Stimulated activated CD4-positive, alpha-beta T cell treated with anti-CD3 and anti-CD28 coated beads, Interleukin-4, amount 100 ng/mL, for 24 hours (primary cell): Measurements from ENCODE around the gene CUZD1.
"Not testable (repeated sequence)": the region's sequence is repeated elsewhere in the genome, so short reads cannot be mapped to it uniquely, and the experiment has no call there.

Experiments
- DNase-seq: peaks from one replicate; pipeline ENCODE4 v3.0.0-alpha.2; 2020

Gene CUZD1

DNA sequence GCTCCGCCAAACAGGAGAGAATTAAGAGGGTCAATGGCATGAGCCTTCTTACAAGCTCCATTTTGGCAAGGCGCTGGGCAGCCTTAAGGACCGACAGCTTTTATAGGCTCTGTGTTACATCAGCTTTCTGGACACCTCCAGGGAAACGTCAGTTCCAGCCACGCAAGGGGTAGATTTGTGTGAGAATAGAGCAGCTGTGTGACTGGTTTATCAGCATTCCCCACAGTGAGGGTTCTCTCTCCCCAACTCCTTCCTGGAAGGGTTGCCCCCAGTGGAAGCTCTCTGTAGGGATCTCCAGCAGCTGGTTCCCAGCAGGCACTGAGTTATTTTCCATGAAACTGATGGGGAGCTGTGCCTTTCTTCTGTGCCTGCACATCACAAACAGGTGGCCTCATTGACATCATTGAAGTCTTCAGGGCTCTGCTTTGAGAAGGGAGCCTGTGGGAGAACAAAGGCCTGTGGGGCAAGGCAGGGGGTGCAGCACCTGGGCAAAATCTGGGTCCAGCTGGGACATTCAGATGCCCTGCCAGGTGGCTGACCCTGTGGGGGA lies at the start of gene CUZD1:
TSS of gene CUZD1 (minus strand) at position 75 of the 550 bp plus-strand sequence. CDS start at position 61, 14 bp downstream.
- DNase-seq, result no peak

DNA sequence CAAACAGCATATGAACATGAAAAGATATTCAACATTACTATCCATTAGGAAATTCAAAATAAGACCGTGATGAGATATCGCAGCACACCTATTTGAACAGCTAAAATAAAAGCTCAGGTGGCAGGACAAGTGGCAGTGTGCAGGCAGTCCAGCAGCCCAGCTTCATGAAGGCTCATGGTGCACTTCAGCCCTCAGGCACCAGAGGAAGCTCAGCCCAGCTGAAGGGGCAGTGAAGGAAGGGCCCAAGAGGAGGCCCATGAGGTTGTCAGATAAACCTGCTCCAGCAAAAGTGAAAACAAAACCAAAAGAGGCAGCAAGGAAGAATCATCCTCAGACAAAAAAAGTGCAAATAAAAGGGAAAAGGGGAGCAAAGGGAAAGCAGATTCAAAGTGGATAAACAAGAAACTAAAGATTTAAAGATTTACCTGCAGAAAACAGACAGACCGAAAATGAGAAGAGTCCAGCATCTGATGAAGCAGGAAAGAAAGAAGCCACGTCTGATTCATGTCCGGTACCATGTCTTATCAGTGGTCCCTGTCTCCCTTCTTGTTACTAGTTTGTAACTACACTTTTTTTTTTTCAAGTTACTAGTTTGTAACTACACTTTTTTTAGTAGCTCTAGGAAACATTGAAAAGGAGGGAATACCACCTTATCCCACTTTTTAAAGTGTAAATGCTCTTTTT lies 48.7 kb upstream of the CUZD1 start:
- DNase-seq, result no peak

DNA sequence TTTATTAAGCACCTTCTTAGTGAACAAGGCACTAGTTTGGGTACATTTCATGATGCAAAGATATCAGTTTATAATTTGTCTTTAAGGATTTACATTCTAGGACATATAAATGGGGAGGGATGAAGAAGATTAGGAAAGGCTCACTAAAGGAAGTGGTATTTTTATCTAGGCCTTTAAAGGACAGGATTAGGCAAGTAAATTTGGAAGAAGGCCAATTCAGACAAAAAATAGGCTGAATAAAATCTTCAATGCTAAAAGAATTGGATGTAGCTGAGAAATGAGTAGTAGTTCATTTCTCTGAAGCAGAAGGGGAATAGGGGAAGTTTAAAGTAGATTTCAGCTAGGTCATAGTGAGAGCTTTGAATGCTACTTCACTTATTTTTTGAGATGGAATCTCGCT lies 38.5 kb upstream of the CUZD1 start:
- no peak for DNase-seq

GRCh38 chr10:122882766-122883165 lies 37.1 kb upstream of the CUZD1 start:
- DNase-seq, result no peak

DNA sequence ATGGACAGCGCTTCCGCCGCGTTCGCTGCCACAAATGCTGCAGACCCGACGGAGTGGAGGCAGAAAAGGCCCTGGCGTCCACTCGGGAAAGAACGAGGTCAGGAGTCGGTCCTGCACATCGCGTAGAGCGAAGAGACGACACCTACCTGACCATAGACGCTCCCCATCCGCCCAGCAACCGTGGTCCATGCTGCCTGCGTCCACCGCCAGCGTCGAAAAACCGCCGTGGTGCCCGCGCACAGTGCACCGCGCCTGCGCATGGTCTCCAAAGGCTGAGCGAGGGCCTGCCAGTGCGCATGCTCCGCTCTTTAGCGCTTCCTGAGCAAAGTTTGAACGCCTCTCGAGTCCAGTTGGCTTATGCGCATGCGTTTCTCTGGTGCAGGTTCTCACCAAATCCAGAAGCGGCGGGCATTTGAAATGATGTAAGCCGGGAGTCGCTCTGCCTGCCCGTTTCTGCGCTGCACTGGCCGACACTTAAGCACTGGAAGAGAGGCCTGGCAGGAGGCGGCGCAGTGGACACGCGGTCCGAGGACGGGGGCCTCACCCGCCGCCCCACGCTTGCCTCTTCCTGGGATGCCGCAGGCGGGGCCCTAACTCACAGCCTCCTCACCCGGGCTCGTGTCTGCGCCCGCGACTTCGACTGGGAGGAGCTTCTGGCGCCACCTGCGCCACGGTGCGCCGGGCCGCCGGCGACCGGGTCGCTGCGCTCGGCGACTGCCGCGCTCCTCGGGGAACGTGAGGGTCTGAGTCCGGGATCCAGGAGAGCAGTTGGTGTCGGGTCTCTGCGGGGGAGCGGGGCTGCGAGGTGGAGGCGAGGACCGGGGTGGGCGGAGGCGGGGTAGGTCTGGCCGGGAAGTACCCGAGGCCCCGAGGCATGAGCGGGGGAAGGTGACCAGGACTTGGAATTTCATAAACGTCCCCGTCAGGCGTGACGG lies 33.9 kb upstream of the CUZD1 start, which contains the start of gene FAM24B:
TSS of gene FAM24B (minus strand) at position 243 of the 935 bp plus-strand sequence. CDS start 29,066 bp downstream, outside the sequence.
- peak; percentile 97 for DNase-seq

- no peak for DNase-seq
Observed at GRCh38 chr10:122878799-122879338, 33.2 kb upstream of the CUZD1 start.

DNA sequence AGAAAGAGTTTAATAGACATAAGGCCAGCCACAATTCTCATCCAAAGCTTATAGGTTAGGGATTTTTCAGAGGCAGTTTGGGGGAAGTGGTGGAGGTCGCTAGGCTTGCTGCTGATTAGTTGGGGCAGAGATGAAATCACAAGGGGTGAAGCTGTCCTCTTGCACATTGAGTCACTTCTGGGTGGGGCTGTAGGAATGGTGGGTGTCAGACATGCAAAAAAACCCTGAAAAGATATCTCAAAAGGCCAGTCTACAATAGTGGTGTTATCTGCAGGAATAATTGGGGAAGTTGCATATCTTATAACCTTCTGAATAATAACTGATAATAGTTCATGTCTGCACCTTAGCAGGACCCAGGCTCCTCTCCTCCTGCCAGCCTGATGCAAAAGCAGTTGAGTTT lies 31.6 kb upstream of the CUZD1 start:
- no peak for DNase-seq

- DNase-seq, result no peak
Observed at GRCh38 chr10:122876467-122876855, 30.8 kb upstream of the CUZD1 start.

DNA sequence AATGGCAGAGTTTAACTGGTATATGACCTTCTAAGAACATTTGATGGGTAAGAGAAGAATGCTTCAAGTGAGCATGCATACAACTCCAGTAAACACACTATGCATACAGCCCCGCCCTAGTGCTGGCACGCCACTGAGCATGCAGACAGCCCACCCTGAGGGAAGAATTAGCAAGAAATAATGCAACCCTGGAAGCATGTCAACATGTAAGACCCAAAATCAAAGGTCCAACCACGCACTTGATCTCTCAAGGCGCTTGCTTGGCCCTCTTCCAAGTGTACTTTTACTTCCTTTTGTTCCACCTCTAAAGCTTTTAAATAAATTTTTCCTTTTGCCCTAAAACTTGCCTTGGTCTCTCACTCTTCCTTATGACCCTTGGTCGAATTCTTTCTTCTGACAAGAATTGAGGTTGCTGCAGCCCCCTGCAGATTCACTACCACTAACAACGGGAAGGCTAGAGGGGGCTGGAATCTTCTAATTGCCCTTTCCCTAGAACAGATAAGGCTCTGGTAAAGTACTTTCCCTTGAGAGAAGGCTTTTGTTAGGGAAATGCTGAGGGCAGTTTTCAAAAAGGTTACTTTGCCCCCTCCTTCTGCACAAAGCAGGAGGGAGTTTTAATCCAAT lies 30.3 kb upstream of the CUZD1 start:
- DNase-seq, result no peak

DNA sequence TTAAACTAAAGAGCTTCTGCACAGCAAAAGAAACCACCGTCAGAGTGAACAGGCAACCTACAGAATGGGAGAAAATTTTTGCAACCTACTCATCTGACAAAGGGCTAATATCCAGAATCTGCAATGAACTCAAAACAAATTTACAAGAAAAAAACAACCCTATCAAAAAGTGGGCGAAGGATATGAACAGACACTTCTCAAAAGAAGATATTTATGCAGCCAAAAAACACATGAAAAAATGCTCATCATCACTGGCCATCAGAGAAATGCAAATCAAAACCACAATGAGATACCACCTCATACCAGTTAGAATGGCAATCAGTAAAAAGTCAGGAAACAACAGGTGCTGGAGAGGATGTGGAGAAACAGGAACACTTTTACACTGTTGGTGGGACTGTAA lies 26.3 kb upstream of the CUZD1 start:
- not testable (repeated sequence) for DNase-seq

- not testable (repeated sequence) for DNase-seq
Observed at GRCh38 chr10:122868768-122869167, 23.1 kb upstream of the CUZD1 start.

GRCh38 chr10:122866757-122867482 lies 21.3 kb upstream of the CUZD1 start:
- DNase-seq, result not testable (repeated sequence)

GRCh38 chr10:122864901-122865300 lies 19.2 kb upstream of the CUZD1 start:
- DNase-seq, result no peak

- no peak for DNase-seq
Observed at GRCh38 chr10:122864194-122864592, 18.5 kb upstream of the CUZD1 start.

DNA sequence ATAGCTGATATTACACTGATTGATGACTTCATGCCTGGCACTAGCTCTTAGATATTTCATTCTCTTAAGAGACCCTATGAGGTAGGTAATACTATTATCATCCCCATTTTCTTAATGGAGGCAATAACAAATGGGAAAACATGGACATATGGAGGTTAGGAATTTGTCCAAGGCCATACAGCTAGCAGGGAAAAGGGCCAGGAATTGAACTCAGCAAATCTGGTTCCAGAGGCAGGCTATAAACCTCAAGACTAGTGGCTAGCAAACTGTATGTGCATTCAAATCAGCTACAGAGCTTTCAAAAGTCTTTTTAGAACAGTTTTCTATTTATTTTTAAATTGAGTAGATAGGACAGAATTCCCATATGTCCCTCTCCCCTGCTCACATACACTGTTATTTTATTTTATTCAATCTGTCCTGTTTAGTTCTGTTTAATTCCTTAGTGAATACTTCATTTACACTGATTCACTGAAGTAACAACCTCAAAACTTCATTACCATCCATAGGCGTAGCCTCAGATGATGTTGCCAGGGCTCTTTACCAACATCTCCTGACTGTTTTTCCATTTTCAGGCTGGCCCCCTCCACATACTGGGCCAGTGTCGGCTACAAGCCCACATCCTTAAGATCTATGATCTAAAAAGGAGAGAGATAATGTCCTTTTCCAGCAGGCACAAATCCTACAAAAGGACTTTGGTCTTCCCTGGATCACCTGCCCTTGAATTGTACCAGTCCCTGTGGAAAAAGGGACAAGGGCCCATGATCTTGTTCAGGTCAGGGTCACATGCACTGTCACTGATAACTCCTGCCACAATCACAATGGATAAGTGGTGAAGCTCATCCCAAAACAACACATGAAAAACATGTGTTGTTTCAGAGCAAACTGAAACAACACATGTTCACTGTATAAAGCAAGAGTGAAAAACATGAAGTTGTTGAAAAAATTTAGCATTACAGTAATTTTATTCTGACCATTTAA lies 17.8 kb upstream of the CUZD1 start:
- DNase-seq, result no peak

- DNase-seq, result no peak
Observed at GRCh38 chr10:122861711-122862161, 16.1 kb upstream of the CUZD1 start.

- DNase-seq, result no peak
Observed at GRCh38 chr10:122859527-122859926, 13.9 kb upstream of the CUZD1 start.

DNA sequence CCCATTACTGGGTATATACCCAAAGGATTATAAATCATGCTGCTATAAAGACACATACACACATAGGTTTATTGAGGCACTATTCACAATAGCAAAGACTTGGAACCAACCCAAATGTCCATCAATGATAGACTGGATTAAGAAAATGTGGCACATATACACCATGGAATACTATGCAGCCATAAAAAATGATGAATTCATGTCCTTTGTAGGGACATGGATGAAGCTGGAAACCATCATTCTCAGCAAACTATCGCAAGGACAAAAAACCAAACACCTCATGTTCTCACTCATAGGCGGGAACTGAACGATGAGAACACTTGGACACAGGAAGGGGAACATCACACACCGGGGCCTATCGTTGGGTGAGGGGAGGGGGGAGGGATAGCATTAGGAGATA lies 12.4 kb upstream of the CUZD1 start:
- DNase-seq, result not testable (repeated sequence)

- no peak for DNase-seq
Observed at GRCh38 chr10:122856902-122857301, 11.2 kb upstream of the CUZD1 start.

- DNase-seq, result no peak
Observed at GRCh38 chr10:122855745-122856144, 10.1 kb upstream of the CUZD1 start.

GRCh38 chr10:122854648-122855047 lies 9.0 kb upstream of the CUZD1 start:
- DNase-seq, result no peak
